ENCODE results near the gene PDE4B.
"Not testable (repeated sequence)": the region's sequence is repeated elsewhere in the genome, so short reads cannot be mapped to it uniquely, and the experiment has no call there.

PDE4B gene

GRCh38 chr1:65813956-65814355 lies 21.3 kb downstream of the PDE4B start:
- DNase-seq (ENCODE audit: insufficient read length, low spot score) (no peak), FAIRE-seq (no peak)

GRCh38 chr1:65814752-65815151 lies 22.1 kb downstream of the PDE4B start:
- no peak for FAIRE-seq

GRCh38 chr1:65817891-65818290 lies 25.2 kb downstream of the PDE4B start:
- no peak for FAIRE-seq

More at GRCh38 chr1:65814752-65815151, 22.1 kb downstream of the PDE4B start:
- no peak for DNase-seq (ENCODE audit: insufficient read length, low spot score)

GRCh38 chr1:65818966-65819365 lies 26.3 kb downstream of the PDE4B start:
- DNase-seq (ENCODE audit: insufficient read length, low spot score): no peak
- FAIRE-seq: no peak

More at GRCh38 chr1:65817891-65818290, 25.2 kb downstream of the PDE4B start:
- no peak for DNase-seq (ENCODE audit: insufficient read length, low spot score)

GRCh38 chr1:65820983-65821382 lies 28.3 kb downstream of the PDE4B start:
- no peak for DNase-seq (ENCODE audit: insufficient read length, low spot score)
- FAIRE-seq: no peak

GRCh38 chr1:65821386-65821785 lies 28.7 kb downstream of the PDE4B start:
- no peak for DNase-seq (ENCODE audit: insufficient read length, low spot score)
- FAIRE-seq: no peak

- no peak for DNase-seq (ENCODE audit: insufficient read length, low spot score)
These were observed 31.4 kb downstream of the PDE4B start for GRCh38 chr1:65824103-65824502.

GRCh38 chr1:65825741-65826140 lies 33.0 kb downstream of the PDE4B start:
- no peak for DNase-seq (ENCODE audit: insufficient read length, low spot score)
- FAIRE-seq: no peak

More at GRCh38 chr1:65824103-65824502, 31.4 kb downstream of the PDE4B start:
- FAIRE-seq: no peak

- FAIRE-seq (no peak), DNase-seq (ENCODE audit: insufficient read length, low spot score) (no peak)
These were observed 34.1 kb downstream of the PDE4B start for GRCh38 chr1:65826782-65827181.

- DNase-seq (ENCODE audit: insufficient read length, low spot score): no peak
- no peak for FAIRE-seq
These were observed 34.7 kb downstream of the PDE4B start for GRCh38 chr1:65827346-65827745.

GRCh38 chr1:65830306-65830705 lies 37.6 kb downstream of the PDE4B start:
- FAIRE-seq (no peak), DNase-seq (ENCODE audit: insufficient read length, low spot score) (no peak)

- no peak for FAIRE-seq
- no peak for DNase-seq (ENCODE audit: insufficient read length, low spot score)
These were observed 39.6 kb downstream of the PDE4B start for GRCh38 chr1:65832296-65832695.

- FAIRE-seq: no peak
- no peak for DNase-seq (ENCODE audit: insufficient read length, low spot score)
These were observed 44.0 kb downstream of the PDE4B start for GRCh38 chr1:65836686-65837085.

GRCh38 chr1:65840683-65841082 lies 48.0 kb downstream of the PDE4B start:
- DNase-seq (ENCODE audit: insufficient read length, low spot score) (no peak), FAIRE-seq (no peak)

- DNase-seq (ENCODE audit: insufficient read length, low spot score): no peak
- FAIRE-seq: no peak
These were observed 51.6 kb downstream of the PDE4B start for GRCh38 chr1:65844296-65844695.

- FAIRE-seq (no peak), DNase-seq (ENCODE audit: insufficient read length, low spot score) (no peak)
These were observed 52.3 kb downstream of the PDE4B start for GRCh38 chr1:65844821-65845534.

- no peak for FAIRE-seq
- no peak for DNase-seq (ENCODE audit: insufficient read length, low spot score)
These were observed 52.9 kb downstream of the PDE4B start for GRCh38 chr1:65845535-65846060.

- DNase-seq (ENCODE audit: insufficient read length, low spot score) (no peak), FAIRE-seq (no peak)
These were observed 54.2 kb downstream of the PDE4B start for GRCh38 chr1:65846866-65847265.

- FAIRE-seq: no peak
These were observed 57.6 kb downstream of the PDE4B start for GRCh38 chr1:65850281-65850680.

GRCh38 chr1:65856591-65856990 lies 63.9 kb downstream of the PDE4B start:
- not testable (repeated sequence) for FAIRE-seq; DNase-seq (ENCODE audit: insufficient read length, low spot score)

More at GRCh38 chr1:65850281-65850680, 57.6 kb downstream of the PDE4B start:
- no peak for DNase-seq (ENCODE audit: insufficient read length, low spot score)

GRCh38 chr1:65866439-65866838 lies 73.7 kb downstream of the PDE4B start:
- no peak for FAIRE-seq
- no peak for DNase-seq (ENCODE audit: insufficient read length, low spot score)

- FAIRE-seq (no peak), DNase-seq (ENCODE audit: insufficient read length, low spot score) (no peak)
These were observed 79.6 kb downstream of the PDE4B start for GRCh38 chr1:65872301-65872700.

Data from GM19239 (cell line).